HL-60 (cell line): ENCODE measurements around the gene AK1.

Experiments used
- DNase-seq, 2 experiments: peaks; one replicate each; pipeline ENCODE4 v3.0.0-alpha.2; 2010 to 2020; ENCODE audit warnings: low read depth in 1 of 2, low spot score in 1 of 2
- H3K27ac ChIP-seq: fragments of 250-450 bp; sonication (Bioruptor Pico); replicated peaks from 2 replicates; pipeline ENCODE4 v1.5.1; 2020; ENCODE audit warnings: mild to moderate bottlenecking, moderate library complexity
- H3K27me3 ChIP-seq: fragments of 250-450 bp; sonication (Bioruptor Pico); 2 replicates; pipeline ENCODE4 v1.5.1; 2021; ENCODE audit warnings: mild to moderate bottlenecking, moderate library complexity; ENCODE audit not compliant: insufficient read depth, poor library complexity, severe bottlenecking
- H3K4me3 ChIP-seq: replicated peaks from 2 replicates; pipeline ENCODE4 v1.5.1; 2011; ENCODE audit warnings: mild to moderate bottlenecking, control low read depth, low read length; ENCODE audit not compliant: insufficient read depth
- GABPA ChIP-seq: IDR thresholded peaks from 2 replicates; pipeline ENCODE4 v1.6.1; 2012; ENCODE audit warnings: low read depth
- POLR2AphosphoS5 ChIP-seq: IDR thresholded peaks from 2 replicates; pipeline ENCODE4 v1.6.1; 2012; ENCODE audit warnings: low read depth
- SPI1 ChIP-seq: IDR thresholded peaks from 2 replicates; pipeline ENCODE4 v1.6.1; 2012; ENCODE audit warnings: low read depth, mild to moderate bottlenecking, borderline replicate concordance
- TF ChIP-seq, protein P1 (sequence below): IDR thresholded peaks from 2 replicates; pipeline ENCODE4 v1.6.1; 2012; ENCODE audit warnings: low read depth; ENCODE audit not compliant: insufficient replicate concordance
- TF ChIP-seq, protein P2 (sequence below): IDR thresholded peaks from one replicate; pipeline ENCODE4 v1.5.1; 2011; ENCODE audit warnings: low read length, control low read depth, inconsistent platforms; ENCODE audit not compliant: insufficient read depth

The AK1 gene

DNA sequence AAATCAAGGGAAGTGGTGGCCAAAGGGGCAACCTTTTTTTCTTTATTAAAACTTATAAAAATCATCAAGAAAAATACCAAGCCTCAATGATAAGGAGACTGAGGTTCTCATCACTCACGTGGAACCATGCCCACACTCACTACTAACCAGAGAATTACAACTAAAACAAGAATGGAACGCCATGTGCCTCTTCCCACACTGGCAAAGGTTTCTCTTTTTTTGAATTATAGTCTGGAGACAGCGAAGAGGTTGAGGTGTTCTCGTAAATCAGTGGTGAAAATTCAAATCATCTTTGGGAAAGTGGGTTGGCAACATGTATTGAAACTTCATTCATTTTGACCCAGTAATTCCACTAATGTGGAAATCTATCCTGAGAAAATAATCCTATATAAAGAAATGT, 55.4 kb downstream of the AK1 start:
- DNase-seq = no peak
- Histone ChIP-seq H3K4me3 (no peak overlapping the region), H3K27ac (no peak overlapping the region), H3K27me3 (no peaks in the 10 kb centered on the region)
- no peak for TF ChIP-seq SPI1
- TF ChIP-seq, protein P1, sequence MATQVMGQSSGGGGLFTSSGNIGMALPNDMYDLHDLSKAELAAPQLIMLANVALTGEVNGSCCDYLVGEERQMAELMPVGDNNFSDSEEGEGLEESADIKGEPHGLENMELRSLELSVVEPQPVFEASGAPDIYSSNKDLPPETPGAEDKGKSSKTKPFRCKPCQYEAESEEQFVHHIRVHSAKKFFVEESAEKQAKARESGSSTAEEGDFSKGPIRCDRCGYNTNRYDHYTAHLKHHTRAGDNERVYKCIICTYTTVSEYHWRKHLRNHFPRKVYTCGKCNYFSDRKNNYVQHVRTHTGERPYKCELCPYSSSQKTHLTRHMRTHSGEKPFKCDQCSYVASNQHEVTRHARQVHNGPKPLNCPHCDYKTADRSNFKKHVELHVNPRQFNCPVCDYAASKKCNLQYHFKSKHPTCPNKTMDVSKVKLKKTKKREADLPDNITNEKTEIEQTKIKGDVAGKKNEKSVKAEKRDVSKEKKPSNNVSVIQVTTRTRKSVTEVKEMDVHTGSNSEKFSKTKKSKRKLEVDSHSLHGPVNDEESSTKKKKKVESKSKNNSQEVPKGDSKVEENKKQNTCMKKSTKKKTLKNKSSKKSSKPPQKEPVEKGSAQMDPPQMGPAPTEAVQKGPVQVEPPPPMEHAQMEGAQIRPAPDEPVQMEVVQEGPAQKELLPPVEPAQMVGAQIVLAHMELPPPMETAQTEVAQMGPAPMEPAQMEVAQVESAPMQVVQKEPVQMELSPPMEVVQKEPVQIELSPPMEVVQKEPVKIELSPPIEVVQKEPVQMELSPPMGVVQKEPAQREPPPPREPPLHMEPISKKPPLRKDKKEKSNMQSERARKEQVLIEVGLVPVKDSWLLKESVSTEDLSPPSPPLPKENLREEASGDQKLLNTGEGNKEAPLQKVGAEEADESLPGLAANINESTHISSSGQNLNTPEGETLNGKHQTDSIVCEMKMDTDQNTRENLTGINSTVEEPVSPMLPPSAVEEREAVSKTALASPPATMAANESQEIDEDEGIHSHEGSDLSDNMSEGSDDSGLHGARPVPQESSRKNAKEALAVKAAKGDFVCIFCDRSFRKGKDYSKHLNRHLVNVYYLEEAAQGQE = no peak
- no peak for TF ChIP-seq POLR2AphosphoS5
- TF ChIP-seq, protein P2, sequence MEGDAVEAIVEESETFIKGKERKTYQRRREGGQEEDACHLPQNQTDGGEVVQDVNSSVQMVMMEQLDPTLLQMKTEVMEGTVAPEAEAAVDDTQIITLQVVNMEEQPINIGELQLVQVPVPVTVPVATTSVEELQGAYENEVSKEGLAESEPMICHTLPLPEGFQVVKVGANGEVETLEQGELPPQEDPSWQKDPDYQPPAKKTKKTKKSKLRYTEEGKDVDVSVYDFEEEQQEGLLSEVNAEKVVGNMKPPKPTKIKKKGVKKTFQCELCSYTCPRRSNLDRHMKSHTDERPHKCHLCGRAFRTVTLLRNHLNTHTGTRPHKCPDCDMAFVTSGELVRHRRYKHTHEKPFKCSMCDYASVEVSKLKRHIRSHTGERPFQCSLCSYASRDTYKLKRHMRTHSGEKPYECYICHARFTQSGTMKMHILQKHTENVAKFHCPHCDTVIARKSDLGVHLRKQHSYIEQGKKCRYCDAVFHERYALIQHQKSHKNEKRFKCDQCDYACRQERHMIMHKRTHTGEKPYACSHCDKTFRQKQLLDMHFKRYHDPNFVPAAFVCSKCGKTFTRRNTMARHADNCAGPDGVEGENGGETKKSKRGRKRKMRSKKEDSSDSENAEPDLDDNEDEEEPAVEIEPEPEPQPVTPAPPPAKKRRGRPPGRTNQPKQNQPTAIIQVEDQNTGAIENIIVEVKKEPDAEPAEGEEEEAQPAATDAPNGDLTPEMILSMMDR = no peak

DNA sequence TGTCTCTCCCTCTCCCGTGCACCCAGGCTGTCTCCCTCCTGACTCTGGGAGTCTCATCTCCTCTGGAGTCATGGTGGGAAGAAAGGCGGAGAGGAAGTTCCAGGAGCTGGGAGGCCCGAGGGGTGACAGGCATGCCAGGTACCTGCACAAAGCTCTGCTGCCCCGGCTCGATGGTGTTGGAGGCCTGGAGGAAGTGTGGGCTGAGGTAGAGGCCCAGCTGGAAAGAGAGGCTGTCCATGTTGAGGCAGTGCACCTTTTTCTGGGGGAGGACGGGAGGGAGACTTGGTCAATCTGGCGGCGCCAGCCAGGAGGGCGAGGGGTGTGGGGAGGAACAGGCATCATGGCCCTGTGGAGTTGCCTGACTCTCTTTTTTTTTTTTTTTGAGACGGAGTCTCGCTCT, 58.9 kb downstream of the AK1 start:
- no peak overlapping the region for H3K4me3 ChIP-seq
- H3K27ac ChIP-seq = no peak overlapping the region
- H3K27me3 ChIP-seq = no peaks in the 10 kb centered on the region
- TF ChIP-seq, protein P1 = no peak
- TF ChIP-seq, protein P2 = no peak
- no peak for DNase-seq

DNA sequence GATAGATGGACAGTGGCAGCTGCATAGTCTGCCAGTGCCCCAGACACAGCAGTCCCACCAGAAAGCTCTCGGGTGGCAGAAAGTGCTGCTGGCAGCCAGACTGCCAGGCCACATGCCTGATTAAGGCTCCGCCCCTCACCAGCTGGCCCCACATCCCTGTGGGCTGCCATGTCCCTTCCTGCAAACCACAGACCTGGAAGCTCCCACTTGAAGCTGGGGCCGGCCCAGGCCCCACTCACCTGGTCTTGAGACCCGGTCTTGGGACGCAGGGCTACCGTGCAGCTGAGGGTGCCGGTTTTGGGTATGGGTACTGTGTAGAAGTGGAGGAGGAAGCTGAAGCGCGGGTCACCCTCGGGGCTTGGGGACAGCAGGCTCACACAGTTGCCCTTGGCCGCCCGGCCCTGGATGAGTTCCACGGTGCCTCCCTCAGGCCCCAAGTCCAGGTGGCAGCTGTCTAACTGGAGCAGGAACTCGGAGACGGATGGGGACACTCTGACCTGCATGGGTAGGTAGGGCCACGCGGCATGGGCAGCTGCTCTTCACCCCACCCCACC, 59.5 kb downstream of the AK1 start:
- no peak overlapping the region for H3K27ac ChIP-seq
- H3K27me3 ChIP-seq = no peaks in the 10 kb centered on the region
- H3K4me3 ChIP-seq = no peak overlapping the region
- DNase-seq = no peak
- TF ChIP-seq, protein P1 = no peak
- TF ChIP-seq GABPA (no peak), SPI1 (no peak), POLR2AphosphoS5 (no peak)
- TF ChIP-seq, protein P2 = no peak
